HepG2 (cell line): ENCODE measurements around the gene CIAO2B. TPM values are rescaled to one million over a fixed set of nuclear protein-coding genes. Genes with fewer than 3 reads are reported as not detected.

Experiments
- AHDC1 ChIP-seq: sonication (generic); formaldehyde crosslinking; IDR thresholded peaks from 2 replicates; pipeline ENCODE4 v1.5.1; 2020; ENCODE audit warnings: mild to moderate bottlenecking, missing genetic modification reagents, borderline replicate concordance
- ARID5B ChIP-seq: IDR thresholded peaks from 2 replicates; pipeline ENCODE4 v1.4.0; 2020; ENCODE audit warnings: mild to moderate bottlenecking, missing genetic modification reagents
- CSRNP2 ChIP-seq: sonication (generic); formaldehyde crosslinking; conservative IDR thresholded peaks from 2 replicates; pipeline ENCODE4 v1.8.0; 2022; ENCODE audit warnings: low read depth, missing genetic modification reagents
- PHF20 ChIP-seq: sonication (generic); formaldehyde crosslinking; IDR thresholded peaks from 2 replicates; pipeline ENCODE4 v1.5.0; 2020; ENCODE audit warnings: mild to moderate bottlenecking, missing genetic modification reagents
- SKI ChIP-seq: fragments of 450-650 bp; IDR thresholded peaks from one replicate; pipeline ENCODE4 v1.6.1; 2018; ENCODE audit warnings: mild to moderate bottlenecking; ENCODE audit not compliant: partially characterized antibody
- YEATS2 ChIP-seq: sonication (generic); formaldehyde crosslinking; IDR thresholded peaks from 2 replicates; pipeline ENCODE4 v1.4.0; 2020; ENCODE audit warnings: missing genetic modification reagents, borderline replicate concordance
- ZBTB33 ChIP-seq: sonication (generic); formaldehyde crosslinking; IDR thresholded peaks from 2 replicates; pipeline ENCODE4 v1.4.0; 2020; ENCODE audit warnings: missing genetic modification reagents
- ZNF446 ChIP-seq: sonication (generic); formaldehyde crosslinking; IDR thresholded peaks from 2 replicates; pipeline ENCODE4 v1.5.0; 2020; ENCODE audit warnings: mild to moderate bottlenecking, missing genetic modification reagents
- ZNF589 ChIP-seq: sonication (generic); formaldehyde crosslinking; conservative IDR thresholded peaks from 2 replicates; pipeline ENCODE4 v1.8.0; 2022; ENCODE audit warnings: mild to moderate bottlenecking, moderate library complexity, missing genetic modification reagents
- ZNF776 ChIP-seq: sonication (generic); formaldehyde crosslinking; IDR thresholded peaks from 2 replicates; pipeline ENCODE4 v1.4.0; 2020; ENCODE audit warnings: mild to moderate bottlenecking, missing genetic modification reagents
- ZSCAN12 ChIP-seq: sonication (generic); formaldehyde crosslinking; IDR thresholded peaks from 2 replicates; pipeline ENCODE4 v1.9.0; 2021; ENCODE audit warnings: mild to moderate bottlenecking, missing genetic modification reagents
- polyA plus RNA-seq, 8 experiments: library from polyadenylated mRNA; depleted of rRNA in 3 of 8; stranded (reverse) in 7 of 8; unstranded in 1 of 8; fragments of >200 nt; fragmentation: Illumina TruSeq in 4 of 8; extraction: Trizol in 4 of 8; gene quantifications; 2 replicates each; pipeline versions ENCODE4 v1.2.1 to v1.2.3, GENCODE V29; 2011 to 2016; ENCODE audit warnings: low read depth in 4 of 8, missing spikeins in 1 of 8, mixed read lengths in 1 of 8; ENCODE audit not compliant: insufficient read depth in 1 of 8
- total RNA-seq, 5 experiments: library from RNA; depleted of rRNA; stranded (reverse); fragments of >200 nt; fragmentation: Illumina TruSeq; extraction: Trizol; gene quantifications; 2 replicates each; pipeline ENCODE4 v1.2.3, GENCODE V29; 2016; ENCODE audit warnings: low read depth in 1 of 5

Gene CIAO2B
- total and polyA plus RNA-seq, 2 of the 13 experiments (the other 11 are each of a cell fraction or from before 2014, with no cell fraction given): 157 to 293 TPM

GRCh38 chr16:66904846-66905632 lies 29.2 kb downstream of the CIAO2B start (continued):
- TF ChIP-seq CSRNP2 (no peak), ZBTB33 (CRISPR knock-in tag) (no peak), SKI (no peak), ZNF776 (CRISPR knock-in tag) (no peak; the same call in 1 of the 2 replicates), ZNF589 (CRISPR knock-in tag) (no peak), YEATS2 (CRISPR knock-in tag) (no peak), ZSCAN12 (CRISPR knock-in tag) (no peak), AHDC1 (CRISPR knock-in tag) (peak; percentile 42; the same call in 1 of the 2 replicates), ARID5B (peak; percentile 81), ZNF446 (0 out of 2 replicates have a peak, but pooled peaks have one; percentile 21), PHF20 (no peak)
